ENCODE data around the gene FAM20C.
"Not testable (repeated sequence)": the region's sequence is repeated elsewhere in the genome, so short reads cannot be mapped to it uniquely, and the experiment has no call there.

FAM20C gene

GRCh38 chr7:174716-175115 lies 17.7 kb upstream of the FAM20C start:
- DNase-seq (ENCODE audit: low read depth in 2 of 2) = no peak

- DNase-seq (ENCODE audit: low read depth in 2 of 2) = no peak
These were observed 16.4 kb upstream of the FAM20C start for GRCh38 chr7:175955-176354.

- no peak for DNase-seq (ENCODE audit: low read depth in 2 of 2)
These were observed 16.0 kb upstream of the FAM20C start for GRCh38 chr7:176381-176780.

- DNase-seq (ENCODE audit: low read depth in 2 of 2) = no peak
These were observed 15.4 kb upstream of the FAM20C start for GRCh38 chr7:176786-177459.

GRCh38 chr7:178444-178843 lies 13.9 kb upstream of the FAM20C start:
- no peak for DNase-seq (ENCODE audit: low read depth in 2 of 2)

DNA sequence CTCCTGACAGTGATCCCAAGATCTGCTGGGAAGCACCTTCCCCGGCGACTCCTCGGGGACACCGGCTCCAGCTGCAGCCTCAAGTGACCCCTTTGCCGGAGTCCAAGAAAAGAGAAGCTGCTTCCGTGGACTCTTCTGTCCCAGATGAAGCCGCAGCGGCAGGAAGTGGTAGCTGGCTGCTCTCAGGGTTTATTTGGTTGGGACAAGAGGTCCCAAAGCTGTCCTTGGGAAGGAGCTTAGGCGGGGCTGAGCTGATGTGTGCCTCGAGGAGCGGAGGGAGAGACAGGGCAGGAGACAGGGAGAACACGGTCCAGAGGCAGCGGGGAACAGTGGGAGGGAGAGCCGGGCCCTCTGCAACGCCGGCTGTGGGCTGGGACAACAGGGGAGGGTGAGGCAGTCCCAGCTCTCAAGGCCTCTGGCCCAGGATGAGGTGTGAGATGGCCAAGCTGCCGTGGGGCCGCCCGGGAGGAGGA lies 13.1 kb upstream of the FAM20C start:
- no peak for DNase-seq (ENCODE audit: low read depth in 2 of 2)

DNA sequence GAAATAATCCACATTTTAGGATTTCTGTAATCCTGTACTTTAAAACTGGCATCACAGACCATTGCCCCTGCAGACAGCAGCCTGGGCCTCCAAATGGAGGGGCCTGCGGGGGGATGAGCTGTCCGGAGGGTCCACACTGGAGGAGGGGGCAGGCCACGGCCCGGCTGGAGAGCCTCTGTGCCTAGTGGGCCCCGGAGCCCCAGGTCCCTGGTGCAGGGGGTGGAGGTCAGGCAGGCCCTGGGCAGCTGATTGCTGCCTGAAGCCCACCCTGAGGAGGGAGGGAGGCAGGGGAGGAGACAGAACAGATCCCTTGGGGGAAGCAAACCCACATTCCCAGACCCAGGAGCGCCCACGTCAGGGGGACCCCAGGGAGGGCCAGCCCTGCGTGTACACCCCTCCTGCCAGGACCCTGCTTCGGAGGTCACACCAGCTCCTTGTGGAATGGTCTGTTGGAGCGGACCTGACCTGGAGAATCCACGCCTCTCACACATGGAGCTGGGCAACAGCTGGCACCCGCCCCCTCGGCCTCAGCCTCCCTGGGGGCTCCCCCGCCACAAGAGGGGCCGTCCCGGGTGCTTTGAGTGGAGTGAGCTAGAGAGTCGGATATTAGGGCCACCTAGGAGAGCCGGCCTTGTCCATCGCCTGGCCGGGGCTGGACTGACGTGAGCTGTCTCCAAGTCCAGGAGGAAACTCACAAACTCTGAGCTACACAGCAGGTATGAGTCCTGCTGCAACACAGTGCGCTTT lies 12.2 kb upstream of the FAM20C start:
- DNase-seq (ENCODE audit: low read depth in 2 of 2) = no peak

DNA sequence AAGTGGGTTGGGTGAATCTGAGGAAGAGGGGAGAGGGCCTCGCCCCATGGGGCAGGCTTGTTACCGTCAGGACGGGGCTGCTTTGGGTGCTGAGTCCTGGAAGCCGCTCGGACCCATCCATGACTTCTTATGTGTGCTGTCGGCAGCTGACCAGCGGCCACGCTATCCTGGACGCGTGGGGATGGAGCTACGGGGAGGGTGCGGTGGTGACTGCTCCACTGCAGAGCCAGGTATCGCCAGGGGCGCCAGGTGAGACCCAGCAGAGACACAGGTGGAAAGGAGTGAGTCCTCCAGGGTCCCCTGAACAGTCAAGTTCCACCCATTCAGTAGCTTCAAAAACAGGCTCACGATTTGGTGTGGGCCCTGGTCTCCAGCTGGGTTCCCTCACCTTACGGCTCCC lies 10.6 kb upstream of the FAM20C start:
- no peak for DNase-seq (ENCODE audit: low read depth in 2 of 2)

GRCh38 chr7:182502-182901 lies 9.9 kb upstream of the FAM20C start:
- not testable (repeated sequence) for DNase-seq (ENCODE audit: low read depth in 2 of 2)

GRCh38 chr7:183496-184292 lies 8.7 kb upstream of the FAM20C start:
- DNase-seq (ENCODE audit: low read depth in 2 of 2) = no peak

GRCh38 chr7:184294-185264 lies 7.8 kb upstream of the FAM20C start:
- no peak for DNase-seq (ENCODE audit: low read depth in 2 of 2)

DNA sequence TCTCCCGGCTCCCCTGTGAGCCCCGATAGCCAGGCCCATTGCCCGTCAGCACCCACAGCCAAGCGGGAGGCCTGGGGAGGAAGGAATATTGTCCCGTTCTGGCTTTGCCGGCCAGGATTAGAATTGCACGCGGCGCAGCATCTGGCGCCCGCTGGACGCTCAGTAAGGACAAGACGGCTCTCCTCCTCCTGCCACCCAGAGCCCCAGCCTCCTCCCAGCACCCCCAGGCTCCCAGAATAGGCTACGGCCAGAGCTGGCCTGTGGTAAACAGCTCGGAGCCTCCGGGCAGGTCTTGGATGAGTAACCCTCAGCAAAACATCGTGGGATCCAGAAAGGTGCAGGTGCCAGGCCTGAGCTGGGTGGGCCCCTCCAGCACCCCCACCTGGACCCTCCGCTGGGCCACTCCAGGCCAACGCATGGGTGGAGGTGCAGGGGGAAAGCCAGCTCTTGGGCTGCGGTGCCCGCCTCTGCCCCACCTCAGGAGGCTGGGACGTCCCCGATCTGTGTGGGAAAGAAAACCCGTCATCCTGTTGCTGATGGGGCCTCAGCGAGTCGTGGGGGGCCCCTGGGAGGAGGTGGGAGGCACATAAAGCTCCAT lies 5.8 kb upstream of the FAM20C start:
- DNase-seq (ENCODE audit: low read depth in 2 of 2) = no peak

GRCh38 chr7:187227-187927 lies 5.0 kb upstream of the FAM20C start:
- DNase-seq (ENCODE audit: low read depth in 2 of 2) = no peak

GRCh38 chr7:188174-188573 lies 4.2 kb upstream of the FAM20C start:
- no peak for DNase-seq (ENCODE audit: low read depth in 2 of 2)

DNA sequence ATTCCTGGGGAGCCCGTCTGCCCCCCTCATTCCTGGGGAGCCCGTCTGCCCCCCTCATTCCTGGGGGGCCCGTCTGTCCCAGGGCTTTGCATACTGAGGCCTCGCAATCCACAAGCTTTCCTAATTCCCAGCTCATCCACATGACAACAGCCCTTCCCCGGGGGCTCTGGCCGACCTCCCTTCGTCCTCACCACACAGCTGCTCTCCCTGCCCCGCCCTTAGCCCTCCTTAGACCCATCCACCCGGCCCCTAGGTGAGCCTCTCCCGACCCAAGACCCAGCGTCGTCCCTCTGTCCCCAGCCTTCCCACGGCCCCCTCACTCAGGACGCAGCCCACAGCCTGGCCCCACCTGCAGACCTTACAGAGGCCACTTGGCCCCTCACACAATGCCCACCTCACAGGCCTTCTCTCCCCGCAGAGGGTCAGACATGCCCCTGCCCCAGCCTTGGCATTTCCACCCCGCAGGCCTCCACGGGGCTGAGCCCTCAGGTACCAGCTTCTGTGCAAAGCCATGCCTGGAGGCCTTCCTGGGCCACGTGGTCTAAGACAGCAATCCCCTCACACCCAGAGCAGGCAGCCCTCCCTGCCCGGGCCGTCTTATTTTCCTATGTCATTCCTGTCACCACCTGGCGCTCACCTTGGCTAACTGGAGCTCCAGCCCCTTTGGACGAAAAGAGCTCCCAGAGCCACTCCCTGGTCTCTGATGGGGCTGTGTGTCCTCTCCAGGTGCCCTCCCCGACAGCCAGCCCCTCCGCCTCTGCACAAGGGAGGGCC lies 3.5 kb upstream of the FAM20C start:
- DNase-seq (ENCODE audit: low read depth in 2 of 2) = no peak

- no peak for DNase-seq (ENCODE audit: low read depth in 2 of 2)
These were observed 2.7 kb upstream of the FAM20C start for GRCh38 chr7:189719-190118.

GRCh38 chr7:190196-190595 lies 2.2 kb upstream of the FAM20C start:
- DNase-seq (ENCODE audit: low read depth in 2 of 2) = no peak

GRCh38 chr7:191105-191980 lies 1.0 kb upstream of the FAM20C start:
- no peak for DNase-seq (ENCODE audit: low read depth in 2 of 2)

Data from stimulated activated CD8-positive, alpha-beta memory T cell treated with anti-CD3 and anti-CD28 coated beads, Interleukin-15, amount 100 ng/mL, for 4 hours (primary cell).